Measurements from ENCODE around the gene RNF175. TPM values are rescaled to one million over a fixed set of nuclear protein-coding genes. Genes with fewer than 3 reads are reported as not detected.
A peak's percentile ranks its signal among the peaks of the same experiment; 100 is the strongest.

Gene RNF175
- total and polyA plus RNA-seq, 10 donors = 0.26 to 1.9 (median 0.46) TPM; not detected in 1

DNA sequence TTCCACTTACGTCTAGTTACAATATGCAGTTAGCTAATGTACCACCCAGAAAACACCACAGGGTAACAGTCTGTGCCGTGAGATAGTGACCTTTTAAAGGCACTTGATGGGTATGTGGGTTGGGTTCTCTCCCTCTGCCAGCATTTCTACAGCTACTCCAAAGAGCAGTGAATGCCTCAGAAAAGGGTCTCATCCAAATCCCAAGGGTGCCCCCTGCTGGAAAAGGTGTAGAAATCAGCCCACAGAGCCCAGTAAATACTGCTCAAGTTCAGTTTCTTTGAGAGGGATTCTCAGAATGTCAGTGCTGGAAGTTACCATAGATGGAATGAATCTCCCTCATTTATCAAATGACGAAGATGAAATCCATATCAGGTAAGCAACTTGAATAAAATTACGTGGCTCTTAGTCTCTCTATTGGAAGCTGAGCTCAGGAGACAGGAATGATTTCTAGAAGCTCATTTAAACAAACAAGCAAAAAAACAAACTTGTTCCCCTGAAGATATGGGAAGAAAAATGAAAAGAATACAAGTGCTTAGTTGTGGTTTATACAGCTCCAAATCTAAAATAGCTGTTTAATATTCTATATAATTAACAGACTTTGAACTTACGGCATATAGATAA lies 9.5 kb downstream of the RNF175 start:
- Histone ChIP-seq H3K27ac (no peak overlapping the region), H3K9me3 (no peaks in the 10 kb centered on the region), H3K36me3 (no peaks in the 10 kb centered on the region), H3K4me1 (peaks cover 0 to 17% (median 0%) of the 10 kb centered on the region in 6 donors), H3K4me3 (no peak overlapping the region), H3K27me3 (replicated peaks in 1 of 7) (no peaks in the 10 kb centered on the region)
- no peak for TF ChIP-seq POLR2A (IDR thresholded peaks at IDR 0.05)
- TF ChIP-seq POLR2AphosphoS5 (IDR thresholded peaks at IDR 0.05) = peak in 1 of 3 donors; percentile 11
- TF ChIP-seq, protein P1, sequence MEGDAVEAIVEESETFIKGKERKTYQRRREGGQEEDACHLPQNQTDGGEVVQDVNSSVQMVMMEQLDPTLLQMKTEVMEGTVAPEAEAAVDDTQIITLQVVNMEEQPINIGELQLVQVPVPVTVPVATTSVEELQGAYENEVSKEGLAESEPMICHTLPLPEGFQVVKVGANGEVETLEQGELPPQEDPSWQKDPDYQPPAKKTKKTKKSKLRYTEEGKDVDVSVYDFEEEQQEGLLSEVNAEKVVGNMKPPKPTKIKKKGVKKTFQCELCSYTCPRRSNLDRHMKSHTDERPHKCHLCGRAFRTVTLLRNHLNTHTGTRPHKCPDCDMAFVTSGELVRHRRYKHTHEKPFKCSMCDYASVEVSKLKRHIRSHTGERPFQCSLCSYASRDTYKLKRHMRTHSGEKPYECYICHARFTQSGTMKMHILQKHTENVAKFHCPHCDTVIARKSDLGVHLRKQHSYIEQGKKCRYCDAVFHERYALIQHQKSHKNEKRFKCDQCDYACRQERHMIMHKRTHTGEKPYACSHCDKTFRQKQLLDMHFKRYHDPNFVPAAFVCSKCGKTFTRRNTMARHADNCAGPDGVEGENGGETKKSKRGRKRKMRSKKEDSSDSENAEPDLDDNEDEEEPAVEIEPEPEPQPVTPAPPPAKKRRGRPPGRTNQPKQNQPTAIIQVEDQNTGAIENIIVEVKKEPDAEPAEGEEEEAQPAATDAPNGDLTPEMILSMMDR (IDR thresholded peaks at IDR 0.05 in 8 of 11, conservative IDR thresholded peaks at IDR 0.05 in 3 of 11) = peak; percentile 29 to 79 (median 65)
- intact Hi-C loops (cut with DNase I; ENCODE audit: low total_unique reads) = loop anchor here (10.0 kb wide), 1 partner anchor 116 kb away; no protein-coding TSS in a partner anchor
- WGBS, 5 donors = 32 to 36% (median 34%) methylated on average over 5 of the region's 5 CpGs
- DNase-seq = no peak

DNA sequence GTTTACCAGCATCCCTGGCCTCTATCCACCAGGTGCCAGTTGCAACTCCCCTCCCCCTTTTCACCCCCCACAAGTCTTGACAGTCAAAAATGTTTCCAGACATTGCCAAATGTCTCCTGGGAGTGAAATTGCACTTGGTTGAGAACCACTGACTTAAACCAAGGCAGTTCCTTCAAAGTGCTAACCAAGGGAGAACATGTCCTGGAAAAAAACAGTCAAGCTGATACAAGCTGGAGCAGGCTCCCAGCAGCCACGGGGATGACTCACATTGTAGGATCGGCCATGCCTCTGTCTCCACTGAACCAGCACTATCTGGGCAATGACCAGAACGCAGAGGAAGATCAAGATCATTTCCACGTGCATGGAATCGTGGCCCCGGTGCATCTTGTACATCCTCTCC lies 11.4 kb downstream of the RNF175 start:
- WGBS, 5 donors = 67 to 86% (median 74%) methylated on average over 6 of the region's 6 CpGs
- TF ChIP-seq POLR2A (IDR thresholded peaks at IDR 0.05) (no peak), POLR2AphosphoS5 (IDR thresholded peaks at IDR 0.05) (no peak)
- TF ChIP-seq, protein P1 (IDR thresholded peaks at IDR 0.05 in 8 of 11, conservative IDR thresholded peaks at IDR 0.05 in 3 of 11) = no peak
- Histone ChIP-seq H3K4me1 (peaks cover 0 to 17% (median 0%) of the 10 kb centered on the region in 6 donors), H3K27me3 (replicated peaks in 1 of 7) (no peaks in the 10 kb centered on the region), H3K36me3 (no peaks in the 10 kb centered on the region), H3K27ac (peak overlapping the region in 3 of 8 donors; percentile 51 to 53 (median 52)), H3K9me3 (no peaks in the 10 kb centered on the region), H3K4me3 (no peak overlapping the region)
- intact Hi-C loops (cut with DNase I; ENCODE audit: low total_unique reads) = loop anchor here (10.0 kb wide), 1 partner anchor 404 kb away; the partner anchor contains the start of gene MND1
- DNase-seq = no peak

DNA sequence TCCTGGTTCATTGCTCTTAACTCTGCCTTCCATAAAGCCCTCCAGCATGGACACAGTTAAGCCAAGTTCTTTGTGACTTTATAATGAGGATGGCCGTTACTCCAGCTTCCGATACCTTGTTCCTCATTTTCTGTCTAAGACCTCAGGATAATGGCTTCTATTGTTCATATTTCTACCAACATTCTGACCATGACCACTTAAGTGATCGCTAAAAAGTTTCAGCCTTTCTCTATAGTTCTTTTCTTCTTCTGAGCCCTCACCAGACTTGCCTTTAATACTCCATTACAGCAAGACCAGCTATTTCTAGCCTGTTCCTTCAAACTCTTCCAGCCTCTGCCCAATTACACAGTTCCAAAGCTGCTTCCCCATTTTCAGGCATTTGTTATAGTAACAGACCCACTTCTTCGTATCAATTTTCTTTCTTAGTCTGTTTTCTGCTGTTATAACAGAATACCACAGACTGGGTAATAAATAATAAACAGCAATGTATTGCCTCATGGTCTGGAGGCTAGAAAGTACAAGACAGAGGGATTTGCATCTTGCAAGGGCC lies 12.3 kb downstream of the RNF175 start:
- no peak for DNase-seq
- Histone ChIP-seq H3K4me1 (peaks cover 0 to 17% (median 0%) of the 10 kb centered on the region in 6 donors), H3K4me3 (no peak overlapping the region), H3K27ac (peak overlapping the region in 4 of 8 donors; percentile 25 to 53 (median 52)), H3K9me3 (no peaks in the 10 kb centered on the region), H3K27me3 (replicated peaks in 1 of 7) (no peaks in the 10 kb centered on the region), H3K36me3 (no peaks in the 10 kb centered on the region)
- WGBS, 5 donors = 46 to 63% (median 54%) methylated on average over 4 of the region's 4 CpGs
- TF ChIP-seq, protein P1 (IDR thresholded peaks at IDR 0.05 in 8 of 11, conservative IDR thresholded peaks at IDR 0.05 in 3 of 11) = no peak
- TF ChIP-seq POLR2A (IDR thresholded peaks at IDR 0.05) (no peak), POLR2AphosphoS5 (IDR thresholded peaks at IDR 0.05) (no peak)
- intact Hi-C loops (cut with DNase I; ENCODE audit: low total_unique reads) = loop anchor here (10.0 kb wide), 1 partner anchor 403 kb away; the partner anchor contains the start of gene MND1

GRCh38 chr4:153745651-153746050 lies 14.2 kb downstream of the RNF175 start:
- intact Hi-C loops (cut with DNase I; ENCODE audit: low total_unique reads) = loop anchor here (10.0 kb wide), 1 partner anchor 401 kb away; the partner anchor contains the start of gene MND1
- H3K4me1 ChIP-seq = peaks cover 0 to 22% (median 0%) of the 10 kb centered on the region in 6 donors

More at GRCh38 chr4:153745651-153746050, 14.2 kb downstream of the RNF175 start:
- Histone ChIP-seq H3K27ac (no peak overlapping the region), H3K9me3 (peaks cover 0 to 9% (median 6%) of the 10 kb centered on the region in 8 donors), H3K27me3 (replicated peaks in 1 of 7) (no peaks in the 10 kb centered on the region), H3K4me3 (no peak overlapping the region), H3K36me3 (no peaks in the 10 kb centered on the region)
- no peak for DNase-seq
- TF ChIP-seq POLR2A (IDR thresholded peaks at IDR 0.05) = no peak
- no peak for TF ChIP-seq POLR2AphosphoS5 (IDR thresholded peaks at IDR 0.05)
- TF ChIP-seq, protein P1 (IDR thresholded peaks at IDR 0.05 in 8 of 11, conservative IDR thresholded peaks at IDR 0.05 in 3 of 11) = no peak

Data from spleen (tissue), 11 donors.